ENCODE data around the gene PLVAP. TPM values are rescaled to one million over a fixed set of nuclear protein-coding genes. Genes with fewer than 3 reads are reported as not detected.
A peak's percentile ranks its signal among the peaks of the same experiment; 100 is the strongest.

PLVAP gene
- polyA plus RNA-seq, 1 experiment = not detected

DNA sequence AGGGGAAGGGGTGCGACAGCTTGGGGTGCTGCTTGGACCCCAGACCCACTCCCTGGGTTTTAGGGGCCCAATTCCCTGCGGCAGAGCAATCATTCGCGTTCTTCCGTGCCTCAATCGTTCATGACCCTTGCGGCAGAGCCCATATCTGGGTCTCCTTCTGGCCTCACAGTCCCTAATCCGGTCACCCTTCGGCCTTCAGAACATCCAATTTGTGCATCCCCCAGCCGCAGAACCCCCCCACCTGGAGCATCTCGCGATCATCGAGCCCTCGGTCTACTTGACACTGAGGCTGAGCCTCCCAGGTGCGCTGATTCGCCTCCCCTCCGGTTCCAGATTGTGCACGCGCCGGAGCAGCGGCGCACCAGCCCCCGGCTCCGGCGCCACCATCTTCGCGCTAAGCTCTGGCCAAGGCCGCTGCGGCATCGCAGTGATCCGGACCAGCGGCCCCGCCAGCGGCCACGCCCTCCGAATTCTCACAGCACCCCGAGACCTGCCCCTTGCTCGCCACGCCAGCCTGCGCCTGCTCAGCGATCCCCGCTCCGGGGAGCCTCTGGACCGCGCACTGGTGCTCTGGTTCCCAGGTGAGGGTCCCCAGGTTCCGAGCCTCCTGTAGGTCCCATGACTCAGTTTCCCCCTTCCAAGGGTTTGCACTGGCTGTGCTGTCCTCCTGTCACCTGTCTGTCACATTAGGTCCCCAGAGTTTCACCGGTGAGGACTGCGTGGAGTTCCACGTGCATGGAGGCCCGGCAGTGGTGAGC is 39.3 kb downstream of the PLVAP start:
- TF ChIP-seq, protein P1, sequence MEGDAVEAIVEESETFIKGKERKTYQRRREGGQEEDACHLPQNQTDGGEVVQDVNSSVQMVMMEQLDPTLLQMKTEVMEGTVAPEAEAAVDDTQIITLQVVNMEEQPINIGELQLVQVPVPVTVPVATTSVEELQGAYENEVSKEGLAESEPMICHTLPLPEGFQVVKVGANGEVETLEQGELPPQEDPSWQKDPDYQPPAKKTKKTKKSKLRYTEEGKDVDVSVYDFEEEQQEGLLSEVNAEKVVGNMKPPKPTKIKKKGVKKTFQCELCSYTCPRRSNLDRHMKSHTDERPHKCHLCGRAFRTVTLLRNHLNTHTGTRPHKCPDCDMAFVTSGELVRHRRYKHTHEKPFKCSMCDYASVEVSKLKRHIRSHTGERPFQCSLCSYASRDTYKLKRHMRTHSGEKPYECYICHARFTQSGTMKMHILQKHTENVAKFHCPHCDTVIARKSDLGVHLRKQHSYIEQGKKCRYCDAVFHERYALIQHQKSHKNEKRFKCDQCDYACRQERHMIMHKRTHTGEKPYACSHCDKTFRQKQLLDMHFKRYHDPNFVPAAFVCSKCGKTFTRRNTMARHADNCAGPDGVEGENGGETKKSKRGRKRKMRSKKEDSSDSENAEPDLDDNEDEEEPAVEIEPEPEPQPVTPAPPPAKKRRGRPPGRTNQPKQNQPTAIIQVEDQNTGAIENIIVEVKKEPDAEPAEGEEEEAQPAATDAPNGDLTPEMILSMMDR (IDR thresholded peaks at IDR 0.05; ENCODE audit: insufficient read depth, low read depth, low read length) = no peak
- DNase-seq (ENCODE audit: low read depth) = no peak
- Histone ChIP-seq H3K4me3 (ENCODE audit: low read depth, low read length) (peak overlapping the region; percentile 72), H3K36me3 (ENCODE audit: control insufficient read depth, insufficient read depth, low read length) (peaks cover 2% of the 10 kb centered on the region), H3K27me3 (ENCODE audit: control insufficient read depth, insufficient read depth, low read length) (no peaks in the 10 kb centered on the region)
- ChIA-PET POLR2A (no interaction called here), CTCF (interaction anchor here (0.6 kb wide), 1 partner anchor 242 kb away, joined by 3 read pairs; no protein-coding TSS in a partner anchor)

DNA sequence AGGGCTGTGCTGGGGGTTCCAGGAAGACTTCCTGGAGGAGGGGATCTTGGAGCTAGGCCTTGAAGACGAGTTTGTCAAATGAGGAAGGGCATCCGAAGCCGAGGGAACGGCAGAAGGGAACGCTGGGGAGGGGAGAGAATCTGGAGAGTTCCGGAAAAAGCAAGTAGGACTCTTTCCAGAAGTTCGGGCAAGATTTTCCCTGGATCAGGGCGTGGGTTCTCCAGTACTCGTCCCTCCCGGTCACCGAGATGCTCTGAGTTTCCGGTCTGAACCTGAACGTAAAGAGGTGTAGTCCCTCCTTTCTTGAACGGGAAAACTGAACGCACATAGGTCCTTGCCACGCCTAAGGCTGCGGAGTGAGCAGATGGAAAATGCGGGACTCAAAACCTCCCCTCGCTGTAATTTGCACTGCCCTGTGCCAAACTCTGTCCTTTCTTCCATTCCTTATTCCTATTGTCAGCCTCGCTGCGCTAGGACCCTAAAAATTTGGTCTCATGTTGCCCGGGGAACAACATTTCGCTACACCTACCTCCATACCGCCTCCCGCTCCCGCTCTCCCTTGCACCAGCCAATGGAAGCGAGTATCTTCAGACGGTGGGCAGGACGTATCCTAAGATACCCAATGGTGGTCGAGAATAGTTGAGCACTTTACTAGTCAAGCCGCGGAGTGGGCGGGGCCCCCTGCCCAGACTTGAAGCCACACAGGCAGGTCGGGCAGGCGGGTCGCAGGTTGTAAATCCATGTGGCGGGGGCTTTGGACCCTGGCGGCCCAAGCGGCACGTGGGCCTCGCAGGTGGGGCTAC is 40.1 kb downstream of the PLVAP start, which contains the start of gene GTPBP3:
Gene GTPBP3 (plus strand): TSS at position 682 of the 803 bp plus-strand sequence. CDS start 59 bp downstream, at position 741.
- Histone ChIP-seq H3K36me3 (ENCODE audit: control insufficient read depth, insufficient read depth, low read length) (peaks cover 2% of the 10 kb centered on the region), H3K4me3 (ENCODE audit: low read depth, low read length) (peak within 1 kb of the TSS; percentile 72), H3K27me3 (ENCODE audit: control insufficient read depth, insufficient read depth, low read length) (no peaks in the 10 kb centered on the region)
- TF ChIP-seq, protein P1 (IDR thresholded peaks at IDR 0.05; ENCODE audit: insufficient read depth, low read depth, low read length) = no peak
- CTCF ChIA-PET = no interaction called here
- POLR2A ChIA-PET = no interaction called here
- peak; percentile 86 for DNase-seq (ENCODE audit: low read depth)

DNA sequence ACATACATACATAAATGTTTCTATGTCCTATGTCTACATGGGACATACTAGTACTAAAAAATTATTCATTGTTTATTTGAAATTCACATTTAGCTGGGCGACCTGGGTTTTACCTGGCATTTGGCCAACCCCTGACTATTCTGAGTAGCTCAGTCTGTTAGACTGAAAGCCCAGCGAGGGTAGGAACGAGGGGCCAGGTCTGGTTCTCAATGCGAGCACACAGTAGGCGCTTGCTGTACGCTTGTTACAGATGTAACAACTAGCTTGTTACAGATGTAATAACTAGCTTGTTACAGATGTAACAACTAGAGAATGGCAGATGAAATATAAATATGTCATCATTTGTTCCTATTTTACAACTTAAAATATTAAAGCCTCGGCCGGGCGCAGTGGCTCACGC is 41.6 kb downstream of the PLVAP start:
- no peak for DNase-seq (ENCODE audit: low read depth)
- Histone ChIP-seq H3K4me3 (ENCODE audit: low read depth, low read length) (no peak overlapping the region), H3K36me3 (ENCODE audit: control insufficient read depth, insufficient read depth, low read length) (no peaks in the 10 kb centered on the region; the same call in 1 of the 2 replicates), H3K27me3 (ENCODE audit: control insufficient read depth, insufficient read depth, low read length) (no peaks in the 10 kb centered on the region)
- TF ChIP-seq, protein P1 (IDR thresholded peaks at IDR 0.05; ENCODE audit: insufficient read depth, low read depth, low read length) = no peak
- ChIA-PET POLR2A (interaction anchor here (0.6 kb wide), 1 partner anchor 12 kb away, joined by 5 read pairs; no protein-coding TSS in a partner anchor), CTCF (interaction anchor here (1.0 to 2.2 kb wide), 5 partner anchors 30 to 53 kb away, joined by 3 to 10 read pairs (median 4); partner anchors contain the start of genes ABHD8 and MRPL34)

DNA sequence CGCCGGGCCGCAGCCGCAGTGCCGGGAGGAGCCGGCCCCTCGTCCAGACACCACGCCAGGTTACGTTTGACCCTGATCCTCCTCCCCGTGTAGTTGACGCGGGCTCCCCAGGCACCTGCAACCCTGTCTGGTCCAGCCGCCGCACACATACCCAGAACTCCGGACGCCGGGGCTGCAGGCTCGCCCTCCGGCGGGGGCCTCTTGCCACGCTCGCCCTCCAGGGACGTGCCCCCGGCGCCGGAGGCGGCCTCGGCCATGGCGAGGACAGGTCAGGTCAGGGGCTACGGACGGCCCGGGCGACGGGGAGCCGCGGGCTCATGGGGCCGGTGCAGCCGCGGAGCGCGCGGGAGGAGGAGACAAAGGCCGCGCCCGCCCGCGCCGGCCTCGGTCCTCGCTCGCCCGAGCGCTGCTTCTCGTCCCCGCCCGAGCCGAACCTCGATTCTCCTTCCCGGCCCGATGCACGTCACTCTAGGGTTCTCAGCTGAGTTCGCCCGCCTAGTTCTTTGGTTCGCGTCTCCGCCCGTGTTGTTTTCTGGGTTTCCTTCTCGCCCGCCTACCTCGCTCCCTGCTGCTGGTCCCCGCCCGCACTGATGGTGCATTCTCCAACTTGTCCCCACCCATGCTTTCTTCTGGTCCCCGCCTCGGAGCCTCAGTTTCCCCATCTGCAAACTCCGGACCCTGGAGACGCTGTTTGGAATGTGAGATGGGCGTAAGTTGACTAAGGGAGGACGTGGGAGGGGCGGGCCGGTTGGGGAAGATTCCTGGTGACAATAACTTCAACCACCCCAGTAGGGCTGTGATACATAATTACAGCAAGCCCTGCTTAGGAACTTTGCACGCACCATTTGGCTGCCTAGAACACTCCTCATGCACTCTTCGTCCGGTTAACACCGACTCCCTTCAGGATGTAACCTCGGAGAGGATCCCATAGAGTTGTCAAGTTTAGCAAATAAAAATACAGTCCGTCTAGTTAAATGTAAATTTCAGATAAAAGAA is 42.4 kb downstream of the PLVAP start, which contains the start of gene ANO8:
Gene ANO8 (minus strand): TSS at position 442 of the 996 bp plus-strand sequence. CDS start 185 bp downstream, at position 257.
- Histone ChIP-seq H3K36me3 (ENCODE audit: control insufficient read depth, insufficient read depth, low read length) (no peaks in the 10 kb centered on the region; the same call in 1 of the 2 replicates), H3K4me3 (ENCODE audit: low read depth, low read length) (peak within 1 kb of the TSS; percentile 50), H3K27me3 (ENCODE audit: control insufficient read depth, insufficient read depth, low read length) (no peaks in the 10 kb centered on the region)
- POLR2A ChIA-PET = interaction anchor here (0.5 to 0.6 kb wide), 2 partner anchors 11 to 132 kb away, joined by 5 read pairs; no protein-coding TSS in a partner anchor
- peak; percentile 79 for DNase-seq (ENCODE audit: low read depth)
- CTCF ChIA-PET = interaction anchor here (1.0 to 2.2 kb wide), 7 partner anchors 29 to 57 kb away, joined by 3 to 10 read pairs (median 5); partner anchors contain the start of genes ABHD8 and MRPL34
- TF ChIP-seq, protein P1 (IDR thresholded peaks at IDR 0.05; ENCODE audit: insufficient read depth, low read depth, low read length) = no peak
